DMS53 (cell line): ENCODE measurements around the gene TP53BP2.

Experiments used
- DNase-seq: peaks from one replicate; lab custom pipeline; 2025; lab: John Stamatoyannopoulos, UW

Gene TP53BP2

GRCh38 chr1:223765036-223765718, 80.6 kb downstream of the TP53BP2 start:
- peak; percentile 97 for DNase-seq

GRCh38 chr1:223763881-223764280, 81.9 kb downstream of the TP53BP2 start:
- DNase-seq, result no peak

- DNase-seq, result no peak
Observed at GRCh38 chr1:223763251-223763650, 82.5 kb downstream of the TP53BP2 start.

GRCh38 chr1:223761411-223761810, 84.3 kb downstream of the TP53BP2 start:
- no peak for DNase-seq

- DNase-seq, result no peak
Observed at GRCh38 chr1:223760833-223761232, 84.9 kb downstream of the TP53BP2 start.

- DNase-seq, result peak; percentile 45
Observed at GRCh38 chr1:223759273-223759672, 86.5 kb downstream of the TP53BP2 start.

GRCh38 chr1:223758734-223759133, 87.0 kb downstream of the TP53BP2 start:
- DNase-seq, result no peak

- no peak for DNase-seq
Observed at GRCh38 chr1:223756806-223757700, 88.7 kb downstream of the TP53BP2 start.

- no peak for DNase-seq
Observed at GRCh38 chr1:223755992-223756775, 89.6 kb downstream of the TP53BP2 start.

- DNase-seq, result no peak
Observed at GRCh38 chr1:223755432-223755792, 90.3 kb downstream of the TP53BP2 start.

GRCh38 chr1:223754681-223755431, 90.9 kb downstream of the TP53BP2 start:
- no peak for DNase-seq

GRCh38 chr1:223752721-223753515, 92.8 kb downstream of the TP53BP2 start:
- DNase-seq, result no peak

- no peak for DNase-seq
Observed at GRCh38 chr1:223751696-223752095, 94.1 kb downstream of the TP53BP2 start.

GRCh38 chr1:223750730-223751570, 94.8 kb downstream of the TP53BP2 start:
- DNase-seq, result no peak

GRCh38 chr1:223748773-223749733, 96.7 kb downstream of the TP53BP2 start:
- peak; percentile 86 for DNase-seq

- peak; percentile 77 for DNase-seq
Observed at GRCh38 chr1:223748405-223748772, 97.4 kb downstream of the TP53BP2 start.

- peak; percentile 59 for DNase-seq
Observed at GRCh38 chr1:223747838-223748335, 97.9 kb downstream of the TP53BP2 start.

- DNase-seq, result no peak
Observed at GRCh38 chr1:223745731-223746130, 100.0 kb downstream of the TP53BP2 start.
